H1 (cell line): ENCODE data around the gene CAV1. TPM values are rescaled to one million over a fixed set of nuclear protein-coding genes. Genes with fewer than 3 reads are reported as not detected.

ENCODE experiments used
- CTCF ChIA-PET: fragments of 300-600 bp; sonication (Branson Sonifier 250); formaldehyde crosslinking; loops from one replicate; lab custom pipeline; 2021; ENCODE audit not compliant: partially characterized antibody; lab: Charles Lee
- POLR2A ChIA-PET: fragments of 300-600 bp; sonication (Branson Sonifier 250); formaldehyde crosslinking; loops from one replicate; lab custom pipeline; 2021; ENCODE audit warnings: inconsistent platforms; ENCODE audit not compliant: partially characterized antibody; lab: Charles Lee
- DNase-seq, 2 experiments: peaks; one replicate each; pipeline versions ENCODE4 v3.0.0 to v3.0.0-alpha.2; 2010 to 2022; ENCODE audit warnings: low spot score in 2 of 2, low read depth in 1 of 2, mixed read lengths in 1 of 2
- FAIRE-seq: peaks from 2 replicates; lab custom pipeline; 2011; peaks lifted over from hg19 to GRCh38; lab: Jason Lieb, UNC
- H2AFZ ChIP-seq: 2 replicates; pipeline ENCODE4 v1.8.1; 2012; ENCODE audit warnings: low read length, inconsistent platforms
- H2AK5ac ChIP-seq: 2 replicates; pipeline ENCODE4 v1.6.1; 2013; ENCODE audit warnings: low read depth, low read length
- H2BK120ac ChIP-seq: replicated peaks from 2 replicates; pipeline ENCODE3; 2013; ENCODE audit warnings: low read depth, low read length, inconsistent platforms
- H2BK12ac ChIP-seq: 2 replicates; pipeline ENCODE4 v1.6.1; 2013; ENCODE audit warnings: low read depth, low read length
- H2BK15ac ChIP-seq: 2 replicates; pipeline ENCODE4 v1.6.1; 2013; ENCODE audit warnings: low read length
- H2BK20ac ChIP-seq: 2 replicates; pipeline ENCODE4 v1.6.1; 2013; ENCODE audit warnings: low read length
- H2BK5ac ChIP-seq: 2 replicates; pipeline ENCODE4 v1.6.1; 2013; ENCODE audit warnings: low read depth, low read length
- H3K14ac ChIP-seq: 2 replicates; pipeline ENCODE4 v1.6.1; 2013; ENCODE audit warnings: inconsistent platforms; ENCODE audit not compliant: insufficient read length
- H3K18ac ChIP-seq: 2 replicates; pipeline ENCODE4 v1.6.1; 2013; ENCODE audit warnings: low read length; ENCODE audit errors: extremely low read depth
- H3K23ac ChIP-seq: 2 replicates; pipeline ENCODE4 v1.6.1; 2013; ENCODE audit warnings: inconsistent platforms; ENCODE audit not compliant: insufficient read length
- H3K23me2 ChIP-seq: 2 replicates; pipeline ENCODE4 v1.6.1; 2013; ENCODE audit warnings: low read depth, low read length
- H3K27ac ChIP-seq: 2 replicates; pipeline ENCODE4 v1.6.1; 2011; ENCODE audit warnings: low read depth, low read length, inconsistent platforms
- H3K27me3 ChIP-seq, 4 experiments: replicated peaks in 1 of 4; 1 replicate in 1 of 4; 2 replicates in 3 of 4; pipeline versions ENCODE4 v1.6.1 to v1.8.1; 2011 to 2013; ENCODE audit warnings: low read length in 3 of 4, mild to moderate bottlenecking in 3 of 4, inconsistent platforms in 2 of 4, mixed read lengths in 2 of 4, moderate library complexity in 1 of 4; ENCODE audit not compliant: control insufficient read depth in 3 of 4, insufficient read depth in 3 of 4; ENCODE audit errors: extremely low read depth in 1 of 4
- H3K36me3 ChIP-seq, 4 experiments: 2 replicates each; pipeline versions ENCODE4 v1.6.1 to v1.8.1; 2011 to 2013; ENCODE audit warnings: mild to moderate bottlenecking in 4 of 4, low read length in 3 of 4, moderate library complexity in 2 of 4, control low read depth in 1 of 4, inconsistent platforms in 1 of 4; ENCODE audit not compliant: insufficient read depth in 4 of 4, control insufficient read depth in 2 of 4
- H3K4ac ChIP-seq: replicated peaks from 2 replicates; pipeline ENCODE3; 2013; ENCODE audit warnings: low read length, low read depth, mixed read lengths, inconsistent platforms; ENCODE audit not compliant: insufficient read length
- H3K4me1 ChIP-seq, 4 experiments: replicated peaks in 1 of 4; 1 replicate in 1 of 4; 2 replicates in 3 of 4; pipeline versions ENCODE4 v1.6.1 to v1.8.1; 2011 to 2013; ENCODE audit warnings: low read length in 3 of 4, inconsistent platforms in 2 of 4, mixed read lengths in 1 of 4; ENCODE audit not compliant: insufficient read depth in 4 of 4, control insufficient read depth in 3 of 4
- H3K4me2 ChIP-seq, 2 experiments: 2 replicates each; pipeline versions ENCODE4 v1.6.1 to v1.8.1; 2011 to 2013; ENCODE audit warnings: low read depth in 2 of 2, low read length in 2 of 2, control low read depth in 1 of 2, inconsistent platforms in 1 of 2, mild to moderate bottlenecking in 1 of 2; ENCODE audit not compliant: insufficient read depth in 1 of 2
- H3K4me3 ChIP-seq, 4 experiments: fragments of 200-600, 300-600 bp in 1 of 4; sonication (generic), shearing (Covaris generic), sonication (Bioruptor Twin) in 1 of 4; 2 replicates each; pipeline versions ENCODE4 v1.5.1 to v1.8.1; 2011 to 2016; ENCODE audit warnings: low read length in 4 of 4, low read depth in 3 of 4, control low read depth in 2 of 4, inconsistent platforms in 2 of 4, mild to moderate bottlenecking in 2 of 4, mixed read lengths in 1 of 4, moderate library complexity in 1 of 4; ENCODE audit not compliant: insufficient read depth in 2 of 4; ENCODE audit errors: extremely low read depth in 1 of 4
- H3K56ac ChIP-seq: replicated peaks from 2 replicates; pipeline ENCODE3; 2013; ENCODE audit warnings: low read depth, mild to moderate bottlenecking, mixed read lengths, low read length, inconsistent platforms; ENCODE audit not compliant: insufficient read length
- H3K79me1 ChIP-seq: 2 replicates; pipeline ENCODE4 v1.6.1; 2013; ENCODE audit warnings: low read depth, low read length, control low read depth
- H3K79me2 ChIP-seq, 2 experiments: 2 replicates each; pipeline versions ENCODE4 v1.6.1 to v1.8.1; 2012 to 2013; ENCODE audit warnings: low read length in 2 of 2, mild to moderate bottlenecking in 2 of 2, inconsistent platforms in 1 of 2; ENCODE audit not compliant: insufficient read depth in 2 of 2, control insufficient read depth in 1 of 2
- H3K9ac ChIP-seq, 4 experiments: replicated peaks in 1 of 4; 1 replicate in 1 of 4; 2 replicates in 3 of 4; pipeline versions ENCODE4 v1.6.1 to v1.8.1; 2011 to 2013; ENCODE audit warnings: low read depth in 3 of 4, low read length in 3 of 4, control low read depth in 2 of 4, mild to moderate bottlenecking in 2 of 4, moderate library complexity in 2 of 4, inconsistent platforms in 1 of 4; ENCODE audit errors: extremely low read depth in 1 of 4
- H3K9me3 ChIP-seq, 2 experiments: 2 replicates each; pipeline versions ENCODE4 v1.6.1 to v1.8.1; 2012 to 2013; ENCODE audit warnings: mild to moderate bottlenecking in 2 of 2, moderate library complexity in 2 of 2, control low read depth in 1 of 2, inconsistent platforms in 1 of 2, low read depth in 1 of 2, low read length in 1 of 2, mixed read lengths in 1 of 2; ENCODE audit not compliant: insufficient read depth in 2 of 2
- H4K20me1 ChIP-seq, 2 experiments: replicated peaks in 1 of 2; 2 replicates each; pipeline versions ENCODE3 to v1.8.1; 2011 to 2013; ENCODE audit warnings: inconsistent platforms in 2 of 2, low read length in 2 of 2, mild to moderate bottlenecking in 1 of 2; ENCODE audit not compliant: insufficient read depth in 2 of 2, control insufficient read depth in 1 of 2
- H4K5ac ChIP-seq: 2 replicates; pipeline ENCODE4 v1.6.1; 2013; ENCODE audit warnings: low read length, low read depth, mixed read lengths, inconsistent platforms; ENCODE audit not compliant: insufficient read length
- H4K8ac ChIP-seq: 2 replicates; pipeline ENCODE4 v1.8.0; 2013; ENCODE audit warnings: mild to moderate bottlenecking, moderate library complexity, low read length, inconsistent platforms; ENCODE audit not compliant: insufficient read depth; ENCODE audit errors: extremely low read depth
- H4K91ac ChIP-seq: replicated peaks from 2 replicates; pipeline ENCODE3; 2013; ENCODE audit warnings: low read length, mixed read lengths, inconsistent platforms; ENCODE audit not compliant: insufficient read length
- CBX5 ChIP-seq: fragments of 300-800, 300-1000 bp; sonication (generic); IDR thresholded peaks from 2 replicates; pipeline ENCODE4 v1.7.1; 2016; ENCODE audit warnings: antibody characterized with exemption, low read length, low read depth
- CEBPB ChIP-seq: IDR thresholded peaks from 2 replicates; pipeline ENCODE4 v1.6.1; 2012; ENCODE audit warnings: low read depth, low read length
- EGR1 ChIP-seq: IDR thresholded peaks from 2 replicates; pipeline ENCODE4 v1.6.1; 2011; ENCODE audit warnings: low read depth, low read length, borderline replicate concordance
- GABPA ChIP-seq: IDR thresholded peaks from 2 replicates; pipeline ENCODE4 v1.6.1; 2011; ENCODE audit warnings: mild to moderate bottlenecking, low read length, moderate library complexity, borderline replicate concordance; ENCODE audit not compliant: insufficient read depth
- HDAC6 ChIP-seq: IDR thresholded peaks from one replicate; pipeline ENCODE4 v1.7.1; 2012; ENCODE audit warnings: low read depth, mild to moderate bottlenecking, inconsistent platforms, low read length, moderate library complexity
- JUND ChIP-seq: IDR thresholded peaks from 2 replicates; pipeline ENCODE4 v1.6.1; 2011; ENCODE audit warnings: mild to moderate bottlenecking, improper control_type of control experiment, low read length
- KDM4A ChIP-seq: IDR thresholded peaks from one replicate; pipeline ENCODE4 v1.7.1; 2012; ENCODE audit warnings: low read depth, mild to moderate bottlenecking, moderate library complexity, low read length, inconsistent platforms; ENCODE audit not compliant: severe bottlenecking
- KDM5A ChIP-seq: fragments of 200-600 bp; IDR thresholded peaks from 2 replicates; pipeline ENCODE4 v1.7.1; 2012; ENCODE audit warnings: mild to moderate bottlenecking, low read length, inconsistent platforms, mixed read lengths
- MAFK ChIP-seq: IDR thresholded peaks from 2 replicates; pipeline ENCODE4 v1.6.1; 2012; ENCODE audit warnings: low read depth, mild to moderate bottlenecking, improper control_type of control experiment, low read length
- POLR2A ChIP-seq, 2 experiments: IDR thresholded peaks; 1 replicate in 1 of 2; 2 replicates in 1 of 2; pipeline ENCODE4 v1.6.1; 2011; ENCODE audit warnings: low read depth in 2 of 2, low read length in 2 of 2, mild to moderate bottlenecking in 2 of 2; ENCODE audit errors: control extremely low read depth in 1 of 2
- SUZ12 ChIP-seq: fragments of 200-600 bp; sonication (generic); IDR thresholded peaks from 2 replicates; pipeline ENCODE4 v1.6.1; 2012; ENCODE audit warnings: mild to moderate bottlenecking, inconsistent platforms, low read length, moderate library complexity, mixed read lengths
- TAF1 ChIP-seq: IDR thresholded peaks from 2 replicates; pipeline ENCODE4 v1.6.1; 2011; ENCODE audit warnings: mild to moderate bottlenecking, low read depth, low read length
- TEAD4 ChIP-seq: IDR thresholded peaks from 2 replicates; pipeline ENCODE4 v1.6.1; 2012; ENCODE audit warnings: low read depth, low read length, inconsistent platforms, mixed read lengths
- ZNF274 ChIP-seq: IDR thresholded peaks from 2 replicates; pipeline ENCODE4 v1.7.0; 2012; ENCODE audit warnings: low read length, borderline replicate concordance; ENCODE audit errors: extremely low read depth
- polyA plus RNA-seq, 7 experiments: library from polyadenylated mRNA; depleted of rRNA in 3 of 7; stranded (reverse) in 5 of 7; unstranded in 2 of 7; fragments of >200 nt in 5 of 7; fragments of 200-250 nt in 2 of 7; gene quantifications; 1 replicate in 5 of 7; 2 replicates in 1 of 7; 4 replicates in 1 of 7; pipeline versions ENCODE4 v1.2.1 to v1.2.3, GENCODE V29; 2011 to 2013; ENCODE audit warnings: missing spikeins in 2 of 7, mixed read lengths in 2 of 7
- total RNA-seq: library from RNA; stranded (reverse); fragmentation: NEBNext Ultra II Directional; extraction: Animal tissue kit (Norgen Biotek cat#: 25700); gene quantifications from 2 replicates; pipeline ENCODE4 v1.2.1, GENCODE V29; 2021
- TF ChIP-seq, protein P1 (sequence below): IDR thresholded peaks from 2 replicates; pipeline ENCODE4 v1.6.1; 2012; ENCODE audit warnings: inconsistent platforms

Gene CAV1
- total and polyA plus RNA-seq, 2 of the 8 experiments (the other 6 are each of a cell fraction or from before 2014, with no cell fraction given), result 16.3 to 21.8 TPM

DNA sequence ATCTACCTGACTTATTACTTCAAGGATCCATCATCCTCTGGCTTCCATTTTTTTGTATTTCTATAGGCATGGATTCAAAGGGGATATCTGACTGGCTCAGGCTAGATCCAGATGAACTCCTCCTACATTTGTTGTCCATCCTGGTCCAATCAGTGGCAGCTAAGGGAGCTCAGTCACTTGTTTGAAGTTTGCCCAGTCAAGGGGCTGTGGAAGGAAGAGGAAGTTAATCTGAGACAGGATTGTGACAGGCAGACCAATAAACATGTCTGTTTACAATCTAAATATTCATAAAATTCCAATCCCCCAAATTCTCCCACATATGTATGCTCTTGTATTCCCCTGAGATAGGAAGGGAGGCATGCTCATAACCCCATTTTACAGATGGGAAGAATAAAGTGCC, 48.7 kb downstream of the CAV1 start:
- no peak overlapping the region for H3K56ac ChIP-seq
- H2BK12ac ChIP-seq, result no peak overlapping the region
- H3K4me2 ChIP-seq, result no peak overlapping the region
- no peaks in the 10 kb centered on the region for H4K20me1 ChIP-seq
- H3K4me1 ChIP-seq, result no peaks in the 10 kb centered on the region
- H3K14ac ChIP-seq, result no peak overlapping the region
- no peak overlapping the region for H2BK20ac ChIP-seq
- no peak overlapping the region for H4K5ac ChIP-seq
- TF ChIP-seq TEAD4 (no peak), TAF1 (no peak), SUZ12 (no peak), POLR2A (IDR thresholded peaks at IDR 0.05; ENCODE audit: control extremely low read depth in 1 of 2, low read depth in 2 of 2, low read length in 2 of 2) (no peak), KDM5A (no peak), HDAC6 (no peak), EGR1 (no peak), KDM4A (no peak), ZNF274 (no peak), JUND (no peak), MAFK (no peak), CBX5 (no peak), CEBPB (no peak), GABPA (no peak)
- TF ChIP-seq, protein P1, sequence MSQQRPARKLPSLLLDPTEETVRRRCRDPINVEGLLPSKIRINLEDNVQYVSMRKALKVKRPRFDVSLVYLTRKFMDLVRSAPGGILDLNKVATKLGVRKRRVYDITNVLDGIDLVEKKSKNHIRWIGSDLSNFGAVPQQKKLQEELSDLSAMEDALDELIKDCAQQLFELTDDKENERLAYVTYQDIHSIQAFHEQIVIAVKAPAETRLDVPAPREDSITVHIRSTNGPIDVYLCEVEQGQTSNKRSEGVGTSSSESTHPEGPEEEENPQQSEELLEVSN, result no peak
- H2AFZ ChIP-seq, result no peak overlapping the region
- H3K4me3 ChIP-seq, result no peak overlapping the region
- H3K79me1 ChIP-seq, result no peaks in the 10 kb centered on the region
- no peaks in the 10 kb centered on the region for H3K36me3 ChIP-seq
- H3K9ac ChIP-seq, result no peak overlapping the region
- H3K18ac ChIP-seq, result no peak overlapping the region
- H2BK120ac ChIP-seq, result no peak overlapping the region
- CTCF ChIA-PET, result interaction anchor here (0.9 to 6.2 kb wide), 3 partner anchors 14 to 47 kb away, joined by 3 to 33 read pairs (median 8); no protein-coding TSS in a partner anchor
- no peak overlapping the region for H4K8ac ChIP-seq
- DNase-seq, result no peak
- H2BK5ac ChIP-seq, result no peak overlapping the region
- no peak overlapping the region for H3K27ac ChIP-seq
- no peak overlapping the region for H3K23ac ChIP-seq
- H3K23me2 ChIP-seq, result no peaks in the 10 kb centered on the region
- H4K91ac ChIP-seq, result no peak overlapping the region
- FAIRE-seq, result no peak
- H3K79me2 ChIP-seq, result no peaks in the 10 kb centered on the region
- H3K9me3 ChIP-seq, result no peaks in the 10 kb centered on the region
- H2AK5ac ChIP-seq, result no peak overlapping the region
- no peak overlapping the region for H3K4ac ChIP-seq
- H3K27me3 ChIP-seq, result no peaks in the 10 kb centered on the region
- H2BK15ac ChIP-seq, result no peak overlapping the region
- POLR2A ChIA-PET, result no interaction called here
